ENCODE data around the gene TSEN15. TPM values are rescaled to one million over a fixed set of nuclear protein-coding genes. Genes with fewer than 3 reads are reported as not detected.

Gene TSEN15
- total and polyA plus RNA-seq, 9 of the 15 experiments (the other 6 are each of a cell fraction or from before 2014, with no cell fraction given) = 25.6 to 121 (median 91.3) TPM

- TF ChIP-seq ZBTB9 (CRISPR knock-in tag; IDR thresholded peaks at IDR 0.05) (peak; percentile 48; the same call in 1 of the 2 replicates), MITF (IDR thresholded peaks at IDR 0.05) (no peak), SMARCA5 (IDR thresholded peaks at IDR 0.05) (no peak), TAF7 (tag; IDR thresholded peaks at IDR 0.05) (no peak), SAFB2 (IDR thresholded peaks at IDR 0.05; ENCODE audit: borderline replicate concordance, low read depth, low read length, severe bottlenecking) (no peak), POLR2G (IDR thresholded peaks at IDR 0.05; ENCODE audit: low read depth, low read length) (peak; percentile 76), RBM22 (IDR thresholded peaks at IDR 0.05; ENCODE audit: low read depth, low read length, poor library complexity, severe bottlenecking) (no peak), ZFP36 (IDR thresholded peaks at IDR 0.05; ENCODE audit: low read depth, low read length, partially characterized antibody) (no peak), L3MBTL2 (IDR thresholded peaks at IDR 0.05) (no peak), BRF1 (IDR thresholded peaks at IDR 0.05; ENCODE audit: borderline replicate concordance, extremely low read depth, insufficient read length) (no peak), NFIX (CRISPR knock-in tag; IDR thresholded peaks at IDR 0.05; ENCODE audit: low read depth) (no peak), MLX (CRISPR knock-in tag; conservative IDR thresholded peaks at IDR 0.05) (no peak), MEF2D (tag; conservative IDR thresholded peaks at IDR 0.05; ENCODE audit: low read depth) (no peak), LCOR (CRISPR knock-in tag; IDR thresholded peaks at IDR 0.05) (no peak), JUND (IDR thresholded peaks at IDR 0.05; ENCODE audit: borderline replicate concordance, low read depth, low read length) (no peak), JUND (tag; IDR thresholded peaks at IDR 0.05; ENCODE audit: borderline replicate concordance, low read depth, low read length) (no peak), ZBTB43 (CRISPR knock-in tag; IDR thresholded peaks at IDR 0.05) (peak; percentile 63; the same call in 1 of the 2 replicates), NFE2L1 (tag; IDR thresholded peaks at IDR 0.05; ENCODE audit: borderline replicate concordance, low read depth) (no peak), POLR3A (IDR thresholded peaks at IDR 0.05; ENCODE audit: borderline replicate concordance, extremely low read depth, insufficient read depth, insufficient read length) (no peak), ZNF133 (CRISPR knock-in tag; IDR thresholded peaks at IDR 0.05) (no peak), CREB3L1 (IDR thresholded peaks at IDR 0.05; ENCODE audit: borderline replicate concordance, low read depth) (no peak), ZNF511 (CRISPR knock-in tag; IDR thresholded peaks at IDR 0.05) (no peak)
Observed at GRCh38 chr1:184036517-184036949, 15.0 kb upstream of the TSEN15 start (continued).

Data from K562 (cell line).